WI38 (cell line): Measurements from ENCODE around the gene SPATA33.
A peak's percentile ranks its signal among the peaks of the same experiment; 100 is the strongest.

Source experiments
- H3K4me3 ChIP-seq: 2 replicates; pipeline ENCODE4 v1.5.1; 2011; ENCODE audit warnings: low read depth, mild to moderate bottlenecking, control low read depth, low read length
- CTCF ChIP-seq: IDR thresholded peaks from 2 replicates; pipeline ENCODE4 v1.5.1; 2012; ENCODE audit warnings: low read depth, mild to moderate bottlenecking, control low read depth, low read length

Gene SPATA33

GRCh38 chr16:89700100-89700648, 42.5 kb downstream of the SPATA33 start:
- peak overlapping the region; percentile 60 for H3K4me3 ChIP-seq
- TF ChIP-seq CTCF: peak; percentile 67

DNA sequence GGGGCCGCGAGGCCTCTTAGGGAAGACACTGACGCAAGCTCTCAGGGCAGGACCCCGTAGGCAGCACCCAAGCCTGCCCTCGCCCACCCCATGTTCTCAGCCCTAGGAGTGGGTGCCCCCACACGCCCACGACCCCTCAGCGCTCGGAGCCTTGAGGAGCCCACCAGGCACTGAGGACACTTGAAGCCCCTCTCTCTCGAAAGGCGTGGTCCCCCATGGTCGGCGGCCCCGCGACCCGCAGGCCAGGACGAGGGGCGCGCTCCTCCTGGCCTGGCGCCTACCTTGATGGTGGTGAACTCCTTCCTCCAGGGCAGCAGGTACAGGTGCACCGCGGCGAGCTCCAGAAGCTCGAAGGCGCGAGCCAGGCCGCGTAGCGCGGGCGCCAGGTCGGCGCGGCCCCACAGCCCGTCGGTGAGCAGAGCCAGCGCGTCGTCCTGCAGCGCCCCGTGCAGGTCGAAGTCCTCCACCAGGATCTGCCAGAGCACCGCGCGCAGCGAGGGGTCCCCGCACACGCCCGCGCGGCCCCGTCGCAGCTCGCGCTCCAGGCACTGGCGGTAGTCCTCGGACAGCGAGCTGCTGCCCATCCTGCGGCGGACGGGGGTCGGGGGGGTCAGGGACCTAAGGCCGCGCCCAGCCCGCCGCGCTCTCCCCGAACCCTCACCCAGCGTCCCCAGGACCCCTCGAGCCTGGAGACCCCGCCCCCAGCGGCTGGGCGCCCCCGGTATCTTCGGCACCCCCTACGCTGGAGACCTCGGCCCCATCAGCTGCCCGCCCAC, 43.2 kb downstream of the SPATA33 start:
- peak overlapping the region; percentile 60 for H3K4me3 ChIP-seq
- 0 out of 2 replicates have a peak, but pooled peaks have one; percentile 12 for TF ChIP-seq CTCF

GRCh38 chr16:89701425-89702406, 44.1 kb downstream of the SPATA33 start, which contains the start of gene SPATA2L:
TSS of gene SPATA2L (minus strand) at chr16:89701705. CDS start at chr16:89701232, 473 bp downstream.
- TF ChIP-seq CTCF: no peak
- H3K4me3 ChIP-seq: peak within 1 kb of the TSS; percentile 60

DNA sequence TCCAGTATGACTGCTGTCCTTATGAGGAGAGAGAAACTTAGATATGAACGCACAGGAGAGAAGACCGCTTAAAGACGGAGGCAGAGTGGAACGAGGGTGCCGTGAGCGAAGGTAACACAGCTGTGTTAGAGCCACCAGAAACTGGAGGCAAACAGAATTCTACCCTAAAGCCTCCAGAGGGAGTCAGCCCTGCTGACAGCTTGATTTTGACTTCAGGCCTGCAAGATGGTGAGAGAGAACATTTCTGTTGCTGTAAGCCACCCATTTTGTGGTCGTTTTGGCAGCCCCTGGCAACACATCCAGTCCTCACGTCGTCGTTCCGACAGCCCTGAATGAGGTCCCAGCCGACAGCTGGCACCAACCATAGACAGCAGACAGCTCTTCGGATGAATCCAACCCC, 46.6 kb downstream of the SPATA33 start:
- H3K4me3 ChIP-seq: no peak overlapping the region
- TF ChIP-seq CTCF: no peak

GRCh38 chr16:89705006-89705405, 47.4 kb downstream of the SPATA33 start:
- H3K4me3 ChIP-seq: no peak overlapping the region
- no peak for TF ChIP-seq CTCF

DNA sequence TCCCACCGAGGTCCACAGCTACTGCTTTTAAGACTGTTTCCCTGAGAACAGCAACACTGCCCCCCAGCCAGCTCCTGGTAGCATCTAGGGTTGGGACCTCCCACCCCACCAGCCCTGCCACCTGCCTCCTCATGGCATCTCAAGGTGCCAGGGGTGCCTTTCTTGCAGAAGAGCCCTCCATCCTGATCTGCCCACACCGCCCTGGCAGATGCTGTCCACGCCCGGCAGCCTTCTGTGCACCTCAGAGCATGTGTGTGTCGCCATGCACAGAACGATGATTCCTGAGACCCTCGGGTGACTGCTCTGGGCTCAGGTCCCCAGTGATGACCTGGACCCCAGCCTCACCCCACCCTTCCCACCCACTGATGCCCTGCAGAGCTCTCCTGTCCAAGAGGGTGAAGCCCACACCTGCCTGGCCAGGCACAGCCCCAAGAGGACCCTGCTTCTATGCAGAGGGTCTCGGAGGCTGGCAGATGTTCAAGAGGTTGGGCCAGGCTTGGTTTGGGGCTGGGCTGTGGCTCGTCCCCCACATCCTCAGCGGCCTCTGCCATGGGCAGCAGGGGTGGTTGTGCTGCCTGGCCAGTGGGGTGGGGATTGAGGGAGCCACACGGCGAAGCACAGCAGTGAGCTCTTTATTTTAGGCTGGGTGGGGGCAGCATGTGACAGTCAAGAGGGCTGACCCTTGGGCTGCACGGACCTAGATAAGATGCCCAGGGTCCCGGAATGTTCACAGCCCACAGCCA, 49.1 kb downstream of the SPATA33 start:
- no peak for TF ChIP-seq CTCF

More for the DNA sequence above, 49.1 kb downstream of the SPATA33 start:
- no peak overlapping the region for H3K4me3 ChIP-seq
